ENCODE data around the gene VPS9D1.

VPS9D1 gene

GRCh38 chr16:89720813-89721545 is at the start of gene VPS9D1, which contains the start of gene ZNF276:
Gene VPS9D1, minus strand, starts transcription at chr16:89720898. Its CDS starts 37 bp downstream, at chr16:89720861.
Gene ZNF276, plus strand, starts transcription at chr16:89721537. Its CDS starts 104 bp downstream, at chr16:89721641.
- DNase-seq, result peak; percentile 32

- no peak for DNase-seq
These were observed 49.7 kb upstream of the VPS9D1 start for GRCh38 chr16:89770367-89770766.

GRCh38 chr16:89765292-89765830 is 44.7 kb upstream of the VPS9D1 start:
- DNase-seq, result no peak

GRCh38 chr16:89764711-89765201 is 44.1 kb upstream of the VPS9D1 start:
- no peak for DNase-seq

- DNase-seq, result no peak
These were observed 40.7 kb upstream of the VPS9D1 start for GRCh38 chr16:89761304-89761922.

- DNase-seq, result no peak
These were observed 39.1 kb upstream of the VPS9D1 start for GRCh38 chr16:89759746-89760340.

GRCh38 chr16:89749637-89750036 is 28.9 kb upstream of the VPS9D1 start:
- no peak for DNase-seq

GRCh38 chr16:89748921-89749320 is 28.2 kb upstream of the VPS9D1 start:
- DNase-seq, result no peak

- DNase-seq, result no peak
These were observed 27.4 kb upstream of the VPS9D1 start for GRCh38 chr16:89748076-89748475.

GRCh38 chr16:89746043-89746442 is 25.3 kb upstream of the VPS9D1 start:
- DNase-seq, result no peak

- DNase-seq, result no peak
These were observed 24.1 kb upstream of the VPS9D1 start for GRCh38 chr16:89744813-89745212.

- DNase-seq, result no peak
These were observed 22.2 kb upstream of the VPS9D1 start for GRCh38 chr16:89742948-89743347.

- DNase-seq, result no peak
These were observed 20.8 kb upstream of the VPS9D1 start for GRCh38 chr16:89741342-89742014.

GRCh38 chr16:89739383-89739782 is 18.7 kb upstream of the VPS9D1 start:
- DNase-seq, result no peak

- DNase-seq, result no peak
These were observed 18.0 kb upstream of the VPS9D1 start for GRCh38 chr16:89738538-89739317.

GRCh38 chr16:89738072-89738377 is 17.3 kb upstream of the VPS9D1 start:
- no peak for DNase-seq

- no peak for DNase-seq
These were observed 16.8 kb upstream of the VPS9D1 start for GRCh38 chr16:89737341-89738071.

GRCh38 chr16:89736554-89736953 is 15.9 kb upstream of the VPS9D1 start:
- no peak for DNase-seq

GRCh38 chr16:89733792-89734191 is 13.1 kb upstream of the VPS9D1 start:
- DNase-seq, result no peak

GRCh38 chr16:89733322-89733721 is 12.6 kb upstream of the VPS9D1 start:
- no peak for DNase-seq

GRCh38 chr16:89732918-89733242 is 12.2 kb upstream of the VPS9D1 start:
- no peak for DNase-seq

Data from NCI-H1105 treated with DMSO at 0.1 percent for 48 hours (cell line).